Hepatocyte (in vitro differentiated cells): Measurements from ENCODE around the gene IL1R2. TPM values are rescaled to one million over a fixed set of nuclear protein-coding genes. Genes with fewer than 3 reads are reported as not detected.

Experiments used
- DNase-seq: peaks from one replicate; pipeline ENCODE4 v3.0.0-alpha.2; 2016; ENCODE audit warnings: low spot score
- H2AFZ ChIP-seq: fragments of 200-600 bp; sonication (generic); 2 replicates; pipeline ENCODE4 v1.6.0; 2016; ENCODE audit warnings: antibody characterized with exemption, mild to moderate bottlenecking
- H3K27ac ChIP-seq: fragments of 200-600 bp; sonication (generic); 2 replicates; pipeline ENCODE4 v1.5.1; 2016; ENCODE audit warnings: mild to moderate bottlenecking
- H3K27me3 ChIP-seq: fragments of 200-600 bp; sonication (generic); 2 replicates; pipeline ENCODE4 v1.6.1; 2016
- H3K36me3 ChIP-seq: fragments of 200-600 bp; sonication (generic); replicated peaks from 2 replicates; pipeline ENCODE4 v1.5.1; 2016; ENCODE audit warnings: low read depth; ENCODE audit not compliant: insufficient read depth
- H3K4me1 ChIP-seq: fragments of 200-600 bp; sonication (generic); 2 replicates; pipeline ENCODE4 v1.5.1; 2016; ENCODE audit warnings: mild to moderate bottlenecking, moderate library complexity; ENCODE audit not compliant: insufficient read depth
- H3K4me2 ChIP-seq: fragments of 200-600 bp; sonication (generic); 2 replicates; pipeline ENCODE4 v1.6.0; 2016
- H3K4me3 ChIP-seq: fragments of 200-600 bp; sonication (generic); 2 replicates; pipeline ENCODE4 v1.5.1; 2016; ENCODE audit warnings: mild to moderate bottlenecking
- H3K79me2 ChIP-seq: fragments of 200-600 bp; sonication (generic); 2 replicates; pipeline ENCODE4 v1.6.0; 2017; ENCODE audit warnings: mild to moderate bottlenecking
- H3K9me2 ChIP-seq: fragments of 200-600 bp; sonication (generic); replicated peaks from 2 replicates; pipeline ENCODE4 v1.6.0; 2017; ENCODE audit warnings: mild to moderate bottlenecking; ENCODE audit not compliant: insufficient read depth
- H3K9me3 ChIP-seq: fragments of 200-600 bp; sonication (generic); 2 replicates; pipeline ENCODE4 v1.5.1; 2016; ENCODE audit warnings: low read depth, mild to moderate bottlenecking
- H4K20me1 ChIP-seq: fragments of 200-600 bp; sonication (generic); 2 replicates; pipeline ENCODE4 v1.6.0; 2016; ENCODE audit warnings: mild to moderate bottlenecking; ENCODE audit not compliant: insufficient read depth, poor library complexity, severe bottlenecking
- EZH2 ChIP-seq: fragments of 200-600 bp; sonication (generic); IDR thresholded peaks from 2 replicates; pipeline ENCODE4 v1.6.1; 2016; ENCODE audit warnings: antibody characterized with exemption, mild to moderate bottlenecking, borderline replicate concordance
- EZH2phosphoT487 ChIP-seq: fragments of 200-600 bp; sonication (generic); IDR thresholded peaks from one replicate; pipeline ENCODE4 v1.6.1; 2018; ENCODE audit warnings: antibody characterized with exemption, mild to moderate bottlenecking, low read depth, moderate library complexity; ENCODE audit not compliant: unreplicated experiment, severe bottlenecking
- WGBS: methylation state at CpG from one replicate; pipeline ENCODE4 v1.1.6; 2016; ENCODE audit warnings: low lambda C conversion rate; ENCODE audit errors: missing lambda C conversion rate; 5-methylcytosine and 5-hydroxymethylcytosine counted together
- polyA plus RNA-seq: library from polyadenylated mRNA; unstranded; fragments of >200 nt; fragmentation: Nextera tagmentation; extraction: Ambion mirVana; gene quantifications from 2 replicates; pipeline ENCODE4 v1.2.1, GENCODE V29; 2016
- total RNA-seq: library from RNA; depleted of rRNA; stranded (reverse); fragments of >200 nt; gene quantifications from 2 replicates; pipeline ENCODE4 v1.2.3, GENCODE V29; 2014
- TF ChIP-seq, protein P1 (sequence below): fragments of 200-600 bp; sonication (generic); IDR thresholded peaks from 2 replicates; pipeline ENCODE4 v1.5.1; 2016; ENCODE audit warnings: antibody characterized with exemption, mild to moderate bottlenecking; ENCODE audit not compliant: poor library complexity

IL1R2 gene
- total and polyA plus RNA-seq, 2 experiments from 2014 or later = 1.3 to 5.8 TPM

DNA sequence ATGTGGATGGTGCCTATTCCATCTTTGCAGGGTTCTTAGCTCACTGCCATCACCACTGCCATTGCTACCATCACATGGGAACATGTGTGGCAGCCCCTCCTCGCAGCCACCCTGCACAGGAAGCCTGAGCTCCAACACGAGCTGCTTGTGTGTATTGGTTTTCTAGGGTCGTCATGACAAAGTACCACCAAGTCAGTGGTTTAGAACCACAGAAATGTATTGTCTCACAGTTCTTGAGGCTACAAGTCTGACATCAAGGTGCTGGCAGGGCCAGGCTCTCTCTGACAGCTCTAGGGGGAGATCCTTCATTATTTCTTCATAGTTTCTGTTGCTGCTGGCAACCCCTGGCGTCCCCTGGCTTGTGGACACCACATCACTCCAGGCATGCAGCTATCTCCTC is 10.3 kb upstream of the IL1R2 start:
- H3K27me3 ChIP-seq = no peaks in the 10 kb centered on the region
- H3K4me1 ChIP-seq = peaks cover 6% of the 10 kb centered on the region
- DNase-seq = no peak
- H3K9me3 ChIP-seq = no peaks in the 10 kb centered on the region
- no peak overlapping the region for H2AFZ ChIP-seq
- H4K20me1 ChIP-seq = no peaks in the 10 kb centered on the region
- TF ChIP-seq EZH2 = no peak
- TF ChIP-seq, protein P1, sequence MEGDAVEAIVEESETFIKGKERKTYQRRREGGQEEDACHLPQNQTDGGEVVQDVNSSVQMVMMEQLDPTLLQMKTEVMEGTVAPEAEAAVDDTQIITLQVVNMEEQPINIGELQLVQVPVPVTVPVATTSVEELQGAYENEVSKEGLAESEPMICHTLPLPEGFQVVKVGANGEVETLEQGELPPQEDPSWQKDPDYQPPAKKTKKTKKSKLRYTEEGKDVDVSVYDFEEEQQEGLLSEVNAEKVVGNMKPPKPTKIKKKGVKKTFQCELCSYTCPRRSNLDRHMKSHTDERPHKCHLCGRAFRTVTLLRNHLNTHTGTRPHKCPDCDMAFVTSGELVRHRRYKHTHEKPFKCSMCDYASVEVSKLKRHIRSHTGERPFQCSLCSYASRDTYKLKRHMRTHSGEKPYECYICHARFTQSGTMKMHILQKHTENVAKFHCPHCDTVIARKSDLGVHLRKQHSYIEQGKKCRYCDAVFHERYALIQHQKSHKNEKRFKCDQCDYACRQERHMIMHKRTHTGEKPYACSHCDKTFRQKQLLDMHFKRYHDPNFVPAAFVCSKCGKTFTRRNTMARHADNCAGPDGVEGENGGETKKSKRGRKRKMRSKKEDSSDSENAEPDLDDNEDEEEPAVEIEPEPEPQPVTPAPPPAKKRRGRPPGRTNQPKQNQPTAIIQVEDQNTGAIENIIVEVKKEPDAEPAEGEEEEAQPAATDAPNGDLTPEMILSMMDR = no peak
- no peak for TF ChIP-seq EZH2phosphoT487
- H3K79me2 ChIP-seq = no peaks in the 10 kb centered on the region
- no peak overlapping the region for H3K27ac ChIP-seq
- H3K4me2 ChIP-seq = no peak overlapping the region
- H3K4me3 ChIP-seq = no peak overlapping the region
- H3K9me2 ChIP-seq = no peaks in the 10 kb centered on the region
- 94% methylated on average over 4 of the region's 4 CpGs for WGBS
- no peaks in the 10 kb centered on the region for H3K36me3 ChIP-seq

DNA sequence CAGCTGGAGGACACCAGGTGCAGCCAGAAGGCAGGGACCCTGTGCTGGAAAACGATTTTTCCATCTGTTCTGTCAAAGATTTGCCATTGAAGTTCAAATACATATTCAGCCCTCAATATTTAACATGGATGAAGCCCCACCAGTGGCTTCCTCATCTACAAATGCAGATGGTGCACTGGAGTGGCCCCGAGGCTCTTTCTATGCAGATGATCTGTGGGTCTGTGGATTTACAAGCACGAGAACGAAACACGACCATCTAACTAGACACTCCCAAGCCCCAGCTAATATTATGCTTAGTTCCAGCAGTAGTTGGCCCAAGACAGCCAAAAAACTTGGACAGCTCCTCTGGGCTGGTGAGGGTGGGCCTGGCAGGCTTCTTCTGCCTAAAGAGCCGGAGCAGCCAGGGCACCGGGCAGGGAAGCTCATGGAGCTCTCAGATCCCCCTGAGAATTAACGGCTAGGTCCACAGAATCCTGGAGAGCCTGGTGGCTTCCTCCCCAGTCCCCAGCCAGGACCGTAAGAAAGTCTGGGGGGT is 9.2 kb upstream of the IL1R2 start:
- Histone ChIP-seq H3K9me2 (no peaks in the 10 kb centered on the region), H3K4me2 (no peak overlapping the region), H2AFZ (no peak overlapping the region), H3K4me1 (peaks cover 14% of the 10 kb centered on the region), H3K27ac (no peak overlapping the region), H4K20me1 (no peaks in the 10 kb centered on the region), H3K36me3 (no peaks in the 10 kb centered on the region), H3K9me3 (no peaks in the 10 kb centered on the region), H3K79me2 (no peaks in the 10 kb centered on the region), H3K27me3 (no peaks in the 10 kb centered on the region), H3K4me3 (no peak overlapping the region)
- 91% methylated on average over 9 of the region's 9 CpGs for WGBS
- DNase-seq = no peak
- TF ChIP-seq, protein P1 = no peak
- TF ChIP-seq EZH2 (no peak), EZH2phosphoT487 (no peak)

DNA sequence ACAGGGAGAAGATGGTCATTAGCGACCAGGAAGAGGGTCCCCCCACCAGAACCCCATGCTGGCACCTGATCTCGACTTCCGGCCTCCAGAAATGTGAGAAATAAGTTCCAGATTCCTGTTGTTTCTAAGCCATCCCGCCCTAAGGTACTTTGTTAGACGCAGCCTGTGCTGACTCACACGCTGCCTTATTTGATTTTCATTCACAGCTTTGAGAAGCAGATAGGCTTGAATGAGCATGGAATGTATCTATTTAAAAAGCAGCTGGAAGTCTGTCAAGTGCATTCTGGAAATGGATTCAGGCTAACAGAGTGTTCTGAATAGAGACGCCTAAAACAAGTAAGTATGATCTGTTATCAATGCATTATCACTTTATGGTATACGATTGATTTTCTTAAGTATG is 8.3 kb upstream of the IL1R2 start:
- H3K4me1 ChIP-seq = peaks cover 16% of the 10 kb centered on the region
- H3K27me3 ChIP-seq = no peaks in the 10 kb centered on the region
- no peaks in the 10 kb centered on the region for H3K9me2 ChIP-seq
- H3K79me2 ChIP-seq = no peaks in the 10 kb centered on the region
- H3K27ac ChIP-seq = no peak overlapping the region
- H3K4me2 ChIP-seq = no peak overlapping the region
- H2AFZ ChIP-seq = no peak overlapping the region
- DNase-seq = no peak
- TF ChIP-seq, protein P1 = no peak
- TF ChIP-seq EZH2phosphoT487 (no peak), EZH2 (no peak)
- H3K36me3 ChIP-seq = no peaks in the 10 kb centered on the region
- no peaks in the 10 kb centered on the region for H3K9me3 ChIP-seq
- H4K20me1 ChIP-seq = no peaks in the 10 kb centered on the region
- WGBS = 58% methylated on average over 8 of the region's 8 CpGs
- H3K4me3 ChIP-seq = no peak overlapping the region

DNA sequence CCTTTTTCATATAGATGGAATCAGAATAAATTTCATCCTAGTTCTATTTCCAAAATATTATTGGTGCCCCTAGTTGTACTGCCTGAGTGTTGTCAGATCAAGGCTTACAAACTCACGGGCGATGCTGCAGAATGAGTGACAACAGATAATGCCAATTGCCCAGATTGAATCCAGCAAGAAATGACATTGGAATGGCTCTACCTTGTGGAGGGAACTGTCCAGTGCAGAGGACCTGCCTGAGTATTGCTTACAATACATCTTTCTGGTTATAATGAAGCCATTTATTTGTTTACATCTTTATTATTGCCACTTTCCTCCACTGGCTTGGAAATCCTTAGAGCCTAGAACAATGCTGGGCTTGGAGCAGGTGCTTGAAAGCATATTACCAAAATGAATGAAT is 7.8 kb upstream of the IL1R2 start:
- Histone ChIP-seq H3K4me3 (no peak overlapping the region), H3K9me2 (no peaks in the 10 kb centered on the region), H3K27ac (no peak overlapping the region), H3K9me3 (no peaks in the 10 kb centered on the region), H3K27me3 (no peaks in the 10 kb centered on the region), H3K4me2 (no peak overlapping the region), H2AFZ (no peak overlapping the region), H4K20me1 (no peaks in the 10 kb centered on the region), H3K4me1 (peaks cover 16% of the 10 kb centered on the region), H3K79me2 (no peaks in the 10 kb centered on the region), H3K36me3 (no peaks in the 10 kb centered on the region)
- DNase-seq = no peak
- TF ChIP-seq, protein P1 = peak; percentile 37
- TF ChIP-seq EZH2phosphoT487 (no peak), EZH2 (no peak)
- 86% methylated on average over 2 of the region's 2 CpGs for WGBS
